ENCODE data around the gene PDE11A.
"Not testable (repeated sequence)": the region's sequence is repeated elsewhere in the genome, so short reads cannot be mapped to it uniquely, and the experiment has no call there.

Gene PDE11A

DNA sequence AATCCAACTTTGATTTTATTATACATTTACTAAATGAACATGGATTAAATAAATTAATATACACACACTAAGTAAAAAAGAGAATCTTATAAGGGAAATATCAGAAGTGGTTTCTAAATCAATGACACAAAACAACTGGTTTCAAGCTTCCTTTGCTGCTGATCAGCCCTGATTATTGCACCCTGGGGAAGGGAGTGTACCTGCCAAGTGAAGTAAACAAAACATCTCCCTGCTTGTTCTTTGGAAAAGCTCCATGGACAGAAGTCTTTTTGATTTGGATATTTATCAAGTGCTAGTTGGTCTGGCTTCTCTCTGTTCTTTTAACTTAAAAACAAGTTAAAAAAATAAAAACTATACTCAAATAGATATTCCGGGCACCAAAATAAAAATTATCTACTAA, 190.1 kb downstream of the PDE11A start:
- no peak for DNase-seq (ENCODE audit: low read depth in 3 of 3)

GRCh38 chr2:177881921-177882320, 190.7 kb downstream of the PDE11A start:
- DNase-seq (ENCODE audit: low read depth in 3 of 3): no peak

DNA sequence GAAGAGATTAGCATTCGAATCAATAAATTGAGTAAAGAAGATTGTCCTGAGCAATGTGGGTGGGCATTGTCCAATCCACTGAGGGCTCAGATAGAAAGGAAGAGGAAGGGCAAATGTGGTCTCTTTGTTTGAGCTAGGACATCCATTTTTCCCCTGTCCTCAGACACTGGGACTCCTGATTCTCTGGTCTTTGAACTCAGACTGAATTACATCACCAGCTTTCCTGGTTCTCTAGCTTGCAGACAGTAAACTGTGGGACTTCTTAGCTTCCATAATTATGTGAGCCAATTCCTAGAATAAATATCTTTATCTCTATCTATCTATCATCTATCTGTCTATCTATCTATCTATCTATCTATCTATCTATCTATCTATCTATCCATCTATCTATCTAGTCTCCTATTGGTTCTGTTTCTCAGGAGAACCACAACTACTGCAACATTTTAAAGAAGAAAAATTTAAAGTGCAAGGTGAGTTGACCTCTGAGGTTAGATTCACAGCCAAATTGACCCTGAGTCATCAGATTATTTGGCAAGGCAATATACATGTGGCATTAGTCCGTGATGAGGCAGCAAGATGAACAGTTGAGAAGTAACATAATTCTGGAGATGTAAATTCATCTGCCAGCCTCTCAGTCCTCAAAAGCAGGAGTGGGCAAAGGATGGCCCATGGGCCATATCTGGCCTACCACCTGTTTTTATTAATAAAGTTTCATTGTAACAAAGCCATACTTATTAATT, 191.4 kb downstream of the PDE11A start:
- no peak for DNase-seq (ENCODE audit: low read depth in 3 of 3)

GRCh38 chr2:177880285-177880684, 192.3 kb downstream of the PDE11A start:
- DNase-seq (ENCODE audit: low read depth in 3 of 3): no peak

GRCh38 chr2:177876950-177877349, 195.6 kb downstream of the PDE11A start:
- DNase-seq (ENCODE audit: low read depth in 3 of 3): no peak

DNA sequence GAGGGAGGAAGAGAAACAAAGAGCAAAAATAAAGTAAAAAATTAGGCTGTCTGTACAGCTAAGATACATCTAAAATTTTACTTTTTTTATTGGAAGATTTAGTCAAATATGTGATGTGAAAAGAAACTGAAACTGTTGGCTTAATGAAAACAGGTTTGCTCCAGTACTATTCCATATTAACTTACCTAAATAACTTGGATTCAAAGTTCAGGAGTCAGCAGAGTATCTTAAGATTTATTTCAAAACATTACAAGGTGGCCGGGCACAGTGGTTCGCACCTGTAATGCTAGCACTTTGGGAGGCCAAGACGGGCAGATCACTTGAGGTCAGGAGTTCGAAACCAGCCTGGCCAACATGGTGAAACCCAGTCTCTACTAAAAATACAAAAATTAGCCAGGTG, 197.9 kb downstream of the PDE11A start:
- no peak for DNase-seq (ENCODE audit: low read depth in 3 of 3)

DNA sequence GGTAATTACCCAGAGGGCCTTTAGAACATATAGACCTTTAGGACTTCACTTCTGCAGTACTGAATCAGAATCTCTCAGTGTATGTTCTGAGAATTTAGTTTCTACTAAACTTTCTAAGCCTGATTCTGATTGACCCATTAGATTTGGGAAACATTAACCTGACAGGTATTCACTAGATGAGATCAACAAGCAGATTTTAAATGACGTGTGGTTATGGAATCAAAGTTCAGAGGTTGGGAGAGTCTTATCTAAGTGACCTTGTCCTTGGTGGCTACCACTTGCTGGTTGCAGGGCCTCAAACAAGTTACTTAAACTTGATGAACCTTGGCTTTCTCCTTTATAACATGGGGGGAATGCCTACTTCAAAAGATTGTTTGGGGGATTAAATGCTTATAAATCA, 198.7 kb downstream of the PDE11A start:
- DNase-seq (ENCODE audit: low read depth in 3 of 3): no peak

DNA sequence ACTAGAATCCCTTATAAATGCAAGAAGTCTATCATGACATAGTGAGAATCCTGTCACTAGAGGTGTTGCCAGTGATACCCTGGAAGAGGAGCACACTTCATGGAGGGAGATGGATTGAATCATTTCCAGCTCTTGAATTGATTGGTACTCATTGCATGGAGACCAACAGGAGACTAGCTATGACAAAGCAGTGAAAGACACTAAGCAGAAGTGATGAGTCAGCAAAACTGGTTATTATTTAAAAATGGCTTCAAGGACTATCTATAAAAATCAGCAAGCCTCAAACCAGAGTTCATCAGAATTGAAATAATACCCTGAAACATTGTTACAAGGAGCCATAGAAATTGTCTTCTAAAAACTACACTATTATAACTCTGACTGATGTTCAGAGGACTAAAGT, 200.3 kb downstream of the PDE11A start:
- DNase-seq (ENCODE audit: low read depth in 3 of 3): no peak

DNA sequence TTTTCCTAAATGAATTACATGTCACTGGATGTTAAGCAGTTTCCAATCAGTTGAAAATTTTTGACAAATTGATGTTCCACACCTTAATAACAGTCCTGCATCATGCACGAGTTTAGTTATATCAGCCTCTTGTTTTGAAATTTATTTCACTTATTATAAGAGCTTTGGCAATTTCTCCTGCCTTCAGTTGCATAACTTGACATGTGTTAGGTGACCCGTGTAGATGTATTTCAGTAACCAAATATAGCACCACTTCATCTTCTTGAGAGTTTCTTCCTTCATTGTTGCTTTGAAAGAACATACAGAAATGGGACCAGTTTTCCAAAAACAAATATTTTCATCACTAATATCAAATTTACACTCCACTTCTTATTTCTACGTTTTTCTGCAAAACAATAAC, 202.7 kb downstream of the PDE11A start:
- DNase-seq (ENCODE audit: low read depth in 3 of 3): no peak

GRCh38 chr2:177869209-177869608, 203.4 kb downstream of the PDE11A start:
- no peak for DNase-seq (ENCODE audit: low read depth in 3 of 3)

DNA sequence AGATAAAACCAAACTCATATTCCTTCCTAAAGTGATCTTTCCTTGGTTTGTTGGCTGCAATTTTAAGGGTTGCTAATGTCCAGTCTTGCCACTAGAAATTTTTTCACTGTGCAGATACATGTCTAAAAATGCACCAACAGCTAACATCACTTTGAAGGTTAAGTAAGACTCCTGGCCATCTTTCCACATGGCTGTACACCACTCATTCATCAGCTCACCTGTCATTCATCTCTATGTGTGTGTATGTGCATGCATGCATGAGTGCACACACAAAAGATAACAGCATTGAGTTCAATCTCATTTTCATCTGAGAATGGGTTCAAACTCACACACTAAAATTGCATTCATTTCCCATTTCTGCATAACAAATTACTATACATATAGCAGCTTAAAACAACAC, 203.8 kb downstream of the PDE11A start:
- DNase-seq (ENCODE audit: low read depth in 3 of 3): no peak

- DNase-seq (ENCODE audit: low read depth in 3 of 3): no peak
Observed at GRCh38 chr2:177857538-177857937, 215.0 kb downstream of the PDE11A start.

GRCh38 chr2:177852389-177852788, 220.2 kb downstream of the PDE11A start:
- no peak for DNase-seq (ENCODE audit: low read depth in 3 of 3)

- DNase-seq (ENCODE audit: low read depth in 3 of 3): no peak
Observed at GRCh38 chr2:177843188-177843587, 229.4 kb downstream of the PDE11A start.

- no peak for DNase-seq (ENCODE audit: low read depth in 3 of 3)
Observed at GRCh38 chr2:177842243-177842642, 230.3 kb downstream of the PDE11A start.

DNA sequence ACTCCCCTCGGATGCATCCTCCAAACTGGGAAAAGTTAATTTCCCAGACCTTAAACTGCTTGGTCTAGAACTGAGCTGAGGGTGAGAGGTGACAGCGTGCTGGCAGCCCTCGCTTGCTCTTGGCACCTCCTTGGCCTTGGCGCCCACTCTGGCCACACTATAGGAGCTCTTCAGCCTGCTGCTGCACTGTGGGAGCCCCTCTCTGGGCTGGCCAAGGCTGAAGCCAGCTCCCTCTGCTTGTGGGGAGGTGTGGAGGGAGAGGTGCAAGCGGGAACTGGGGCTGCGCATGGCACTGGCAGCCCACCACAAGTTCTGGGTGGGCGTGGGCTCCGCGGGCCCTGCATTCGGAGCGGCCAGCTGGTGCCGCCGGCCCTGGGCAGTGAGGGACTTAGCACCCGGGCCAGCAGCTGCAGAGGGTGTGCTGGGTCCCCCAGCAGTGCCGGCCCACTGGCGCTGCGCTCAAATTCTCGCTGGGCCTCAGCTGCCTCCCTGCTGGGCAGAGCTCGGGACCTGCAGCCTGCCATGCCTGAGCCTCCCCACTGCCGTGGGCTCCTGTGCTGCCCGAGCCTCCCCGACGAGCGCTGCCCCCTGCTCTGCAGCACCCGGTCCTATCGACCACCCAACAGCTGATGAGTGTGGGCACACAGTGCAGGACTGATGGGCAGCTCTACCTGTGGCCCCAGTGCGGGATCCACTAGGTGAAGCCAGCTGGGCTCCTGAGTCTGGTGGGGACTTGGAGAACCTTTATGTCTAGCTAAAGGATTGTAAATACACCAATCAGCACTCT, 237.0 kb downstream of the PDE11A start:
- not testable (repeated sequence) for DNase-seq (ENCODE audit: low read depth in 3 of 3)

DNA sequence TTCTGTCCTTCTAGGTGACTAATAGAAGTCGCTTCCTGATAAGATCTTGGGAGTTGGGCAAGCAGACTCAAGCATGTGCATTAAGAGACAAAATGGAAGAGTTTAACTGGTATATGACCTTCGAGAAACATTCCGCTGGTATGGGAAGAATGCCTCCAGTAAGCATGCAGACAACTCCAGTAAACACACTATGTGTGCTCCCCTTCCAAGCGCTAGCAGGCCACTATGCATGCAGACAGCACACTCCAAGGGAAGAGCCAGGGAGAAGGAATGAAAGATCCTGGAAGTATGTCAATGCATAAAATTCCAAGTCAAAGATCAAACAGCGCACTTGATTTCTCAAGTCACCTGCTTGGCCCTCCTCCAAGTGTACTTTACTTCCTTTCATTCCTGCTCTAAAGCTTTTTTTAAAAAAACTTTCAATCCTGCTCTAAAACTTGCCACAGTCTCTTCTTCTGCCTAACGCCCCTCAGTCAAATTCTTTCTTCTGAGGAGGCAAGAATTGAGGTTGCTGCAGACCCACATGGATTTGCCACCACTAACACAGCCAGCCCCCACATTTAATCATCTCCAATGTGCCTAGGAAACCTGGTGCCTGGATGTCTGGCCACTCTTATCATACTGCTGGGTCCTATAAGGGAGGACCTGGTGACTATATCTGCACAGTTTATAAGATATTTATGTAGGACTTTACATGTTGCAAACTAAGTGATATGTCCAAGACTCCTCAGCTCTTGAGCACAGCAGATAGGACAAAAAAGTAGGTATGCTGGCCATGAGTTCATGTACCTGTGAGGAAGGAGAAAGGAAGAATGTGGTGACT, 239.8 kb downstream of the PDE11A start:
- no peak for DNase-seq (ENCODE audit: low read depth in 3 of 3)

- no peak for DNase-seq (ENCODE audit: low read depth in 3 of 3)
Observed at GRCh38 chr2:177830881-177831386, 241.6 kb downstream of the PDE11A start.

DNA sequence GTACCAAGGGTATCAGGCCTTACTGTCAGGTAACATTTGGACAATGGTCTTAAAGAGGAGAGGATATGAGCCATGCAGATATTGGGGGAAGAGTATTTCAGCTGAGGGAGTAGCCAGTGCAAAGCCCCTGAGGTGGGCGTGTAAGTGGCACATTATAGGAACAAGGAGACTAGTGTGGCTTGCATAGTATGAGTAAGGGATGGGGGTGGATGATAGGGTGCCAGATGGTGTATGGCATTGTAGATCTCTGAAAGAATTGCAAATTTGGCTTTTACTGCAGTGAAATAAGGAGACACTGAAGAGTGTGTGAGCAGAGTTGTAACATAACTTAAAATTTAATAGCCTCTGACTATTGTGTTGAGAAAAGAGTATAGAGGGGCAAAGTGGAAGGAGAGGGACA, 244.0 kb downstream of the PDE11A start:
- DNase-seq (ENCODE audit: low read depth in 3 of 3): no peak

- no peak for DNase-seq (ENCODE audit: low read depth in 3 of 3)
Observed at GRCh38 chr2:177826897-177827296, 245.7 kb downstream of the PDE11A start.

DNA sequence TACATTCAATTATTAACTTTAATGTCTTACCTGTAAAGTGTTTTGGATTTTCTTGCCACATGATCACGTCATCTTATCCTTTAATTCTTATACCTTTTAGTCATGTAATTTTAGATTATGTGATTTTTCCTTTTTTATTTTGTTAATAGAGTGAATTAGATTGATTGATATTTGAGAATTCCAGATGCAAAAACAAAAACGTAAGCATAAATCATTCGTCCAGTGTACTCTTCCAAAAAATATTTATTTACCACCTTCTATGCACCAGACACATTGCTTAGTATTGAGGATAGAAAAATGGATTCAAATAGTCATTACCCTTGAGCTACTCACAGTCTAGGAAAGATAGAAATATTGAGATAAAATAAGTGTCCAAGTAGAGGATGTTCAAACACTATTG, 249.6 kb downstream of the PDE11A start:
- no peak for DNase-seq (ENCODE audit: low read depth in 3 of 3)

DNA sequence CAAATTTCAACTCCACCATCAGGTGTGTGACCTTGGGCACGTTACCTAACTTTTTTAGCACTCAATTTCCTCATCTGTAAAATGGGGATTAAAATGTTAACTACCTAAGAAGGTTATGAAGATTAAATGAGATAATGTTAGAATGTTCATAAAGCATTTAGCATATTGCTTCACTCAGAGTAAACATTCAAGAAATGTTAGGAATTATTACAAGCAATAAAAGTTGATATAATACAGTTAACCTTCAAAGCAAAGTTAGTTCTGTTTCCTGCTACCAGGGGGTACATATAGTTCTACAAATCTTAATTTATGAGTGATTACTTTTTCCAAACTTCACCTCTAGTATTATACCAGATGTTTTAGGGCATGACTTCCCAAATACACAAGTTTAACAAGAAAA, 254.2 kb downstream of the PDE11A start:
- no peak for DNase-seq (ENCODE audit: low read depth in 3 of 3)
